HG03064 (cell line): ENCODE measurements around the gene CCL7.

Source experiments
- ATAC-seq: cut with Tn5 transposase; IDR thresholded peaks from one replicate; pipeline ENCODE4 v1.9.1; 2021; ENCODE audit warnings: low read depth; ENCODE audit not compliant: unreplicated experiment

CCL7 gene

DNA sequence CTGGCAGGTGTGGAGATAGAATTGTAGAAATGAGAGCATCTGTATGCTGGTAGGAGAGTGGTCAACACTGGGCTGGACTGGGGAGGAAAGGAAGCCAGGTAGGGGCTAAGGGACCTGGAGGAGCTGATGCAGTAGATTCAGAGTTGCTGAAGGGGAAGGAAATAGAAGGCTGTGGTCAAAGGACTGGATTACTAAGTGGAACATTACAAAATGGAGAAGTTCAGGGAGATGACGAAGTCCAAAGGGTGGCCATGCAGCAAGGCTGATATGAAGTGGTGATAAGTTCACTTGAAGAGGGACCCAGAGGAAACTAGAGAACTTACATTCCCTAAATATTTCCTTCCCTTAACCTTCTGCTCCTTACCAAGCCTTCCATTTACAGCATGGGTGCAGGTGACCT lies 23.6 kb upstream of the CCL7 start:
- ATAC-seq, result no peak

DNA sequence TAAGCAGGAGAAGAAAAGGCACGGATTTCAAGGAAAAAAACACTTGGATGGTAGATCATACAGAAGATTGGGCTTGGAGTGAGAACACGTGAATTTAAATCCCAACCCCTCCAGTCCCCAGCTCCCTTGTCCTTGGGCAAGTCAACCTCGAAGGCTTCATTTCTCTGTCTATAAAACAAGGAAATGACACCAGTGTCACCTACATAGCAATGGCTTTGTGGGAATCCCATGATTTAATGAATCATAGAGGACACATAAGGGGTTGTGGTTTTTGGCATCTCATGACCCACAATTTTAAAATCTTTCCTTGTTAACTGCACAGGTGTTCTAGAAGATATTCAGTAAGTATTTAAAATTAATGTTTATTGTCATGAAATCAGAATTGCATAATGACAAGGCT lies 23.1 kb upstream of the CCL7 start:
- no peak for ATAC-seq

DNA sequence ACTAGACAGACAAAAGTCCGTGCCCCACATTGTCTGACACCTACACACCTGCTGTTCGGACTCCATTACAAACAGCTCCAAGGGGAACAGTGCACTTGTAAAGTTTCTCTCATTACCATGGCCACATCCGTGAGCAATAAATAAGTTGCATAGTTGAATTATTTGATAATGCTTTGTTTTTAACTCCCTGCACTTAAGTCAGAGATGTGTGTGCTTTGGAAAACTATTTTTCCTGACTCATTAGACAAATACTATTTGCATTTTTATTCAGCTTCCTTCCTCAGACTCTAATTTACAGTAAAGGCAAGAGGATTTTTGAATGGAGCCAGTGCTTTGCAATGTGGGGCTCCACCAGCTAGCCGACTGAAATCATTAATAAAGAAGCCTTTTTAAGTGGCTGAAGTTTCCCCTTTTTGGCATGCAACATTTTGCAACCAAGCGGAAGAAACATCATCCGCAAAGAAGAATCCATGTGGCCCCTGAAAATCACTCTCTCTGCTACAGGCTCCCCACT lies 21.5 kb upstream of the CCL7 start:
- no peak for ATAC-seq

DNA sequence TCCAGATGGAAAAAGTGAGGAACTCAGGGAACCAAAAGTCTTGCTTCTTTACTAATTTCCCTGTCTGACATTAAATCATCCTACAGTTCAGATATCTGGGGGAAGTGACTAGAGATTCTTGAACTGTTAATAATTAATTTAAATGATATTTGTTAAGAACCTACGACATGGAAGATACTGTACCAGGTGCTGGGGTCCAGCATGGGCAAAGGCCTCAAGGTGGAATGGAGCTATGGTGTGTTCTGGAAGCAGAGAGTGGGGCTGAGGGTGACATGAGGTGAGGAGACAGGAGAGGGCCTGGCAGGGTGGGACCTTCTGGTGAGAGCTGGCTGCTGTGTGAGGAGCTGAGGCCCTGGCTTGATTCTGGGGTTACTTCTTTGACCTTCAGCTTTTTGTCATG lies 21.0 kb upstream of the CCL7 start:
- ATAC-seq, result no peak

DNA sequence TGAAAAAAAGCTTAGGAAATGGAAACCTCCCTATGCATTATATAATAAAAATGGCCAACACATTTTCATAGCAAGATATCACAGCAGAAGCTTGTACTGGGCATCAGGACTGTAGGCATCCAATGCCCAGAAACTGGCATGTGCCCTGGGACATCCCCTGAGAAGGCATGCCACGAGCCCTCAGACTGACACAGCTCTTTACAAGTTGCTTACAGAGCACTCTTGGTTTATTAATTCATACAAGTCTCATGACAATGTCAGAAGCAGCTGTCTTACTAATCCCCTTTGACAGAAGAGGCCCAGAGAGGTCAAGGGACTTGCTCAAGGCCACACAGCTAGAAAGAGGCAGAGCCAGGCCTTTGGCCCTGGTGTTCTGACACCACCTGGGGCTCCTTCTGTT lies 20.5 kb upstream of the CCL7 start:
- no peak for ATAC-seq

DNA sequence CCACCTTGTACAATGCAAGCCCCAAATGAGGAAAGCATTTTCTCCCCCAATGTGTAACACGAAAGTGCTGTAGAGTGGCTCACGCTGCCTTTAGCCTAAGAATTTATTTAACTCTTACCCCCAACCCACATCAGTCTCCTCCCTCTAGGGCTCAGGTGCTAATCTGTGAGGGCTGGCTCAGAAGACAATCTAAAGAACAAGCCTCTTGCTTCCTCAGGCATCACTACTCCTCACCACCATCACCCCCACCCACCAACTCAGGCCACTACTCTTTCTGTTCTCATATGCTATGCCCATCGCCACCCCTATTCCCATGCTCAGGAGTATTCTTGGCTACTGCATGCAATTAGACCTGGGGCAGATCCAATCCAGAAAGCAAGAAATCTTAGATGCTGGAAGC lies 18.8 kb upstream of the CCL7 start:
- ATAC-seq, result no peak

DNA sequence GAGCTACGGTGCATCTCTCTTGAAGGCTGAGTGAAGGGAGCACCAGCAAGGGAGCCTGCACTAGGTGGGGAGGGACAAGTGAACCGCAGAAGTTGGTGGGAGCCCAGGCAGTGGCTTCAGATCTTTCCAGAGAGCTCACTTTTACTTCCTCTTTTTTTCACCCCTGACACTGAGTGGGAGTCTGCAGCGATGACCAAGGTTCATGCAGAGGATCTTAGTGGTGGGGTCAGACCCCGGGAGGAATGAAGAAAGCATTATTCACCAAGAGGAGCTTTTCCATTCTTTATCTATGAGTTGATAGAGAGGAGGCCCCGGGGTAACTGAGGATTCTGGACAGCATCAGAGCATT lies 18.0 kb upstream of the CCL7 start:
- no peak for ATAC-seq

DNA sequence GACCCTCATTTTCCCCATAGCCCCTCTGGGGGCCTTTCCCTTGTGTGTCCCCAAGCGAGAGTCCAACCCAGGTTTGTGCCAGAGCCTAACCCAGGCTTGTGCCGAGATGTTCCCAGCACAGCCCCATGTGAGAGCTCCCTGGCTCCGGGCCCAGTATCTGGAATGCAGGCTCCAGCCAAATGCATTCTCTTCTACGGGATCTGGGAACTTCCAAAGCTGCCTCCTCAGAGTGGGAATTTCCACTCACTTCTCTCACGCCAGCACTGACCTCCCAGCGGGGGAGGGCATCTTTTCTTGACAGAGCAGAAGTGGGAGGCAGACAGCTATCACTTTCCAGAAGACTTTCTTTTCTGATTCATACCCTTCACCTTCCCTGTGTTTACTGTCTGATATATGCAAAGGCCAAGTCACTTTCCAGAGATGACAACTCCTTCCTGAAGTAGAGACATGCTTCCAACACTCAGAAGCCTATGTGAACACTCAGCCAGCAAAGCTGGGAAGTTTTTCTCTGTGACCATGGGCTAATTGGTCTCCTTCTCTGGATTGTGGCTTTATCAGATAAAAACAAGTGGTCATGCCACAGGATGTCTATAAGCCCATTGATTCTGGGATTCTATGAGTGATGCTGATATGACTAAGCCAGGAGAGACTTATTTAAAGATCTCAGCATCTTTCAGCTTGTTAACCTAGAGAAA lies 17.4 kb upstream of the CCL7 start:
- ATAC-seq, result no peak

DNA sequence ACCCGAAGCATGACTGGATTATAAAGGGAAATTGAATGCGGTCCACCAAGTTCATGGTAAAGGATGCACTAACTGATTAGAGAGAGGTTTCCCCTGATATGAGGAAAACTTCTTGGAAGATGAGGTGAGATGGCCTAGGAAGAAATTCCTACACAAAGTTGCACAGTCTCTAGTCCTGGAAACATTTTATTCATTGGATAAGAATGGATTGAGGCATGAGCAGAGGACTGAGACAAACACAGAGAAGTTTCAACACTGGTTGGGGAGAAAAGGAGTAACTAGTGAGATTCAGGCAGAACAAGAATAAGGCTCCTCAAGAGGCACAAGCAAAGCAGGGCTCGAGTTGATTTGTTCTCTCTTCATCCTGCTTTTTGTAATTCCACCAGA lies 16.9 kb upstream of the CCL7 start:
- no peak for ATAC-seq

DNA sequence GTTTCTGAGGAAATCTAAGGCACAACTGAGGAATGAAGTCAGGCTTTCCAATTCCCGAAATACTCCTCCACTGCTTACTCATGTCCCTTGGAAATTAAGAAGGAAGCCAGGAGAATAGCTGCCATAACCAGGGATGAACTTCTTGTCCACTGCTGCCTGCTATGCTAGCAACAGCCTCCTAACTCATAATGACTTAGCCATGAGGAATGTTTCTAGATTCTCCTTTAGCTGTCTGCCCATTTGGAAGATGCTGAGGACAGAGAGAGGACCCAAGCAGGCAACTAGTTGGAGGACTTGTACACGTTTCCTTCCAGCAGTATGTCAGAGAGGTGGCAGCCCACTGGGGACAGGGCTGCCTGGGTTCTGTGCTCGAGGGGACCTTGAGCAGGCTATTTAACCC lies 15.9 kb upstream of the CCL7 start:
- ATAC-seq, result no peak

DNA sequence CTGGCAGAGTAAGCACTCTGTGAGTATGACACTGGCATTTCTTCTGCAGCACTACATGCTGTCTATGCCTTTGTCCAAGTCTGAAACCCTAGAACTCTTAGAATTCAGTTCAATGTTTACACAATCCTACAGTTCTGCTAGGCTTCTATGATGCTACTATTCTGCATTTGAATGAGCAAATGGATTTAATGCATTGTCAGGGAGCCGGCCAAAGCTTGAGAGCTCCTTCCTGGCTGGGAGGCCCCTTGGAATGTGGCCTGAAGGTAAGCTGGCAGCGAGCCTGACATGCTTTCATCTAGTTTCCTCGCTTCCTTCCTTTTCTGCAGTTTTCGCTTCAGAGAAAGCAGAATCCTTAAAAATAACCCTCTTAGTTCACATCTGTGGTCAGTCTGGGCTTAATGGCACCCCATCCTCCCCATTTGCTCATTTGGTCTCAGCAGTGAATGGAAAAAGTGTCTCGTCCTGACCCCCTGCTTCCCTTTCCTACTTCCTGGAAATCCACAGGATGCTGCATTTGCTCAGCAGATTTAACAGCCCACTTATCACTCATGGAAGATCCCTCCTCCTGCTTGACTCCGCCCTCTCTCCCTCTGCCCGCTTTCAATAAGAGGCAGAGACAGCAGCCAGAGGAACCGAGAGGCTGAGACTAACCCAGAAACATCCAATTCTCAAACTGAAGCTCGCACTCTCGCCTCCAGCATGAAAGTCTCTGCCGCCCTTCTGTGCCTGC lies 15.2 kb upstream of the CCL7 start, which contains the start of gene CCL2:
Gene CCL2 (plus strand): TSS at position 635 of the 730 bp plus-strand sequence. CDS start 65 bp downstream, at position 700.
- ATAC-seq, result no peak

DNA sequence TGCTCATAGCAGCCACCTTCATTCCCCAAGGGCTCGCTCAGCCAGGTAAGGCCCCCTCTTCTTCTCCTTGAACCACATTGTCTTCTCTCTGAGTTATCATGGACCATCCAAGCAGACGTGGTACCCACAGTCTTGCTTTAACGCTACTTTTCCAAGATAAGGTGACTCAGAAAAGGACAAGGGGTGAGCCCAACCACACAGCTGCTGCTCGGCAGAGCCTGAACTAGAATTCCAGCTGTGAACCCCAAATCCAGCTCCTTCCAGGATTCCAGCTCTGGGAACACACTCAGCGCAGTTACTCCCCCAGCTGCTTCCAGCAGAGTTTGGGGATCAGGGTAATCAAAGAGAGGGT lies 14.7 kb upstream of the CCL7 start:
- no peak for ATAC-seq

DNA sequence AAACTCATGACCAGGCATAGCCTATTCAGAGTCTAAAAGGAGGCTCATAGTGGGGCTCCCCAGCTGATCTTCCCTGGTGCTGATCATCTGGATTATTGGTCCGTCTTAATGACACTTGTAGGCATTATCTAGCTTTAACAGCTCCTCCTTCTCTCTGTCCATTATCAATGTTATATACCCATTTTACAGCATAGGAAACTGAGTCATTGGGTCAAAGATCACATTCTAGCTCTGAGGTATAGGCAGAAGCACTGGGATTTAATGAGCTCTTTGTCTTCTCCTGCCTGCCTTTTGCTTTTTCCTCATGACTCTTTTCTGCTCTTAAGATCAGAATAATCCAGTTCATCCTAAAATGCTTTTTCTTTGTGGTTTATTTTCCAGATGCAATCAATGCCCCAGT lies 14.2 kb upstream of the CCL7 start:
- ATAC-seq, result no peak

DNA sequence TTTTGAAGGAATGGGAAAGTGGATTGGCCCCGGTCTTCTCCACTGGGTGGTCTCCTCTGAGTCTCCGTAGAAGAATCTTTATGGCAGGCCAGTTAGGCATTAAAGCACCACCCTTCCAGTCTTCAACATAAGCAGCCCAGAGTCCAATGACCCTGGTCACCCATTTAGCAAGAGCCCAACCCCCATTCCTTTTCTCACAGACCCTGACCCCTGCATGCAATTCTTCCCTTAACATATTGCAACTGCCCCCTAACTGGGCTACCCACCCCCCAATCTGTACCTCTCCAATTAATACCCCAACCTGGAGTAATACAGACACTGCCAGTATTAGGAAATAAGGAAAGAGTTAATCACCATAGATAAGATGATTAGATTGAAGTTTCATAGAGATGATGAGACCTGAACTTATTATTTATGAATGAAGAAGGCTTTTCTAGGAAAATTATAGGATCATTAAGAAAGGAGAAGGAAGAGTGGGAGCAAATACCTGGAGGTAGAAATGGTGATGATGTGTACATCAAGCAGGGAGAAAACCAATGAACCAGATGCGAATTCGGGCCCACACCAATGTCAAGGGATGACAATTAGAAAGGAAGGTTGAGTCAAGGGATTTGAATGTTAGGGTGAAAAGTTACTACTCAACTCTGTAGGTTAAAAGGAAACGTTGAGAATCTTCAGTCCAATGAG lies 12.6 kb upstream of the CCL7 start:
- ATAC-seq, result no peak

DNA sequence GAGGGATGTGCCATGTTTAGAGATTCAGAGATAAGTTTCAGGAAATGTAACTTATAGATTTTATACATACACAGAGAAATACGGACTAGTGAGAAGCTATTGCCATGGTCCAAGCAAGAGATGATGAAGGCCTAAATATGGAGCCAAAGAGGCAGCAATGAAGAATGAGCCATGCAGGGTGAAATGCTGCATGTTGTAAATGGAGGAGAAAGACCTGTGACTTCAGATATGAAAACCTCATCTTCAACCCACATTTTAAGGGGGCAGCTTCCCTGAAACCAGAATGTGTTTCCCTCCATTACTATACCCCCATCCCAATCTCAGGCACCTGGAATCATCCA lies 12.1 kb upstream of the CCL7 start:
- no peak for ATAC-seq

DNA sequence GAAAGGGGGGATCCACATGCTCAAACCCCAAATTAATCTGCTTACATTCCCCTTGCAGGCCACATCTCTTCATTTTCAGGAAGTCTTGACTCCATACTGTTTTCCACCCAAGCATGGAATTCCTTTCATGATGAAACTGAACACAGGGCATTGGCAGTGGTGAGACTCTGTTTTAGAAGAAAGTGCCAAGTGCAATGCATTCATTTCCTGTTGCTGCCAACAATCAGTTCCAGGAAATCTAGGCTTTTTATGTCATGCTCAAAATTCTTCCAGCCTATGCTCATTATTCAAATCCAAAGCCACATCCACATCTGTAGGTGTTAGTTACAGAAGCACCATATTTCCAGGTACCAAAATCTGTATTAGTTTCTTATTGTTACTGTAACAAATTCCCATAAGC lies 10.9 kb upstream of the CCL7 start:
- ATAC-seq, result no peak

DNA sequence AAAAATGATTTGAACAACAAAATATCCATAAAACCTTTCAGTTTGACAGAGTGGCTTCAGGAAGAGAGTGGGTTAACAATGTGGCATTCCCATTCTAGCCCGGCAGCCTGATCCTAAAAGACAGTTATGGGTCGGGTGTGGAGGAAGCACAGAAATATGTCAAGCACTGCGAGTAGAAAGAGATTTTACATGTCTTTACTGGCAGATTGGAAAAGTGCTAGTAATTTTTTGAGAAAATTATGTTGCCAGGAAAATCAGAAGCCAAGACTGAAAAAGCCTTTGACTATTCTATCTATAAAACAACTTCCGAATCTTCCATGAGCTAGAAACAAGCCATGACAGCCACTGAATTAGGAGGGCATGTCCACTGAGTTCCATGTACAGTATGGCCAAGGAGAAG lies 9.2 kb upstream of the CCL7 start:
- ATAC-seq, result no peak

DNA sequence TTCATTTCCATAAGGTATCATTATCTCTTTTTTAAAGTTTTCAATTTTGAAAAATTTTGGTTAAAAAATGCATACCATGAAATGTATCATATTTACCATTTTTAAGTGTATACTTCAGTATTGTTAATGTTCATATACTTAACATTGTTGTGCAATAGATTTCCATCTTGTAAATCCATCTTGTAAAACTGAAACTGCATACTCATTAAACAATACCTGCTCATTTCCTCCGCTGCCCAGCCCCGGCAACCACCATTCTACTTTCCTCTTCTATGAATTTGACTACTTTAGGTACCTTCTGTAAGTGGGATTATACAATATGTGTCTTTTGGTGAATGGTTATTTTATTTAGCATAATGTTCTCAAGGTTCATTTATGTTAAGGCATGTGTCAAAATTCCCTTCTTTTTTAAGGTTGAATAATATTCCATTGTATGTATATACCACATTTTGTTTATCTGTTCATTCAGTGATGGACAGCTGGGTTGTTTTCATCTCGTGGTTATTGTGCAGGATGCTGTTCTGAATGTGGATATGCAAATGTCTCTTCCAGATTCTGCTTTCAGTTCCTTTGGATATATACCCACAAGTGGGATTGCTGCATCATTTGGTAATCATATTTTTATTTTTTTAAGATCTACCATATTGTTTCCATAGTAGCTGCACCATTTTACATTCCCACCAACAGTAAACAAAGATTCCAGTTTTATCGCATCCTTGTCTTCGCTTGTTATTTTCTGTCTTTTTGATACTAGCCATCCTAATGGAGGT lies 8.3 kb upstream of the CCL7 start:
- ATAC-seq, result no peak

DNA sequence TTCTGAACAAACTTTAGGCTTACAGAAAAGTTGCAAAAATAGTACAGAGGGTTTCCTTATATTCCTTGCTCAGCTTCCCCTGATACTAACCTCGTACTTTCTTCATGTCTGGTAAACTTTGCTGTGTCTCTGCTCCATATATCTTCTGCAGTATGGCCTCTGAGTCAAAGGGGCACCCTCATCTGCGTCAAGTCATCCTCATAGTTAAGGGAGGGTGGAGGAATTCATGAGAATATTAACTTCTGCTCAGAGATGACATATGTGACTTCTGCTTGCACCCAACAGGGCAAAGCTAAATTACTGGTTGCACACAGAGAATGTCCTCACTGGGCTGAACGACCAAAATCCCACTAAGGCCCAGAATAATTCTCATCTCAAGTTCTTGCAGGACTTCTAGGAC lies 4.3 kb upstream of the CCL7 start:
- ATAC-seq, result no peak

DNA sequence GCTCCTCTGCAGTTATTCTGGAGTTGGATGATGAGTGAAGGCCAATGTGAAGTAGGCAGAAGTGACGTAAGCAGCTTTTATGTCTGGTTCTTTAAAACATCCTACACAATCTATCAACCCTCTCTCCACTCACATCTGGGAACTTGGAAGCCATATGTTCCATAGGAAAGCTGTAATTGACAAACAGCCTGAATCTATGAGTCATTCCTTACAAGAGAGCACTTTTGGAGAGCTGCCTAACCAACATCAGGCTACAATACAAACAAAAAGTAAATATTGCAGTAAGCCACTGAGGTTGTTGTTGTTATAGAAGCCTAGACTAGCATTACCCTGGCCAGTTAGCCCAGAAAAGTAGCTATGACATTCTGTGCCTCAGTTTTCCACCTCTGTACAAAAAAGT lies 5.9 kb downstream of the CCL7 start:
- ATAC-seq, result no peak

DNA sequence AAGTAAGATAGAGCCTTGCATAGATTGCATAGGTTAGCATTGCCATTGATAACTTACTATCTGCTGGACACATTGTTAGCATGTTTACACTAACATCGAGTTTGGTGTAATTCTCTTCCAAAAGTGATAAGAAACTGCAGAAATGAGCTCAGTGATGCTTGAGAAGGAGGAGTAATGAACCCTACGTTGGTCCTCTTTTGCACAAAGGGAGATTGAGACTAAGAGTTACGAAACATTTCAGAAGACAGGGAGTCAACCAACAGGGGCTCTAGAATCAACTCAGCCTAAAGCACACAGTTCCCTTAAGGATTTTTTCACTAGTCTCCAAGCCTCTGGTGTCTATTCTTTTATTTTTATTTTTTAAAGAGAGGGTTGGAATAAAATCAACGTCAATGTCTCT lies 6.8 kb downstream of the CCL7 start:
- ATAC-seq, result no peak
